ENCODE results near the gene TNRC6B.

TNRC6B gene

DNA sequence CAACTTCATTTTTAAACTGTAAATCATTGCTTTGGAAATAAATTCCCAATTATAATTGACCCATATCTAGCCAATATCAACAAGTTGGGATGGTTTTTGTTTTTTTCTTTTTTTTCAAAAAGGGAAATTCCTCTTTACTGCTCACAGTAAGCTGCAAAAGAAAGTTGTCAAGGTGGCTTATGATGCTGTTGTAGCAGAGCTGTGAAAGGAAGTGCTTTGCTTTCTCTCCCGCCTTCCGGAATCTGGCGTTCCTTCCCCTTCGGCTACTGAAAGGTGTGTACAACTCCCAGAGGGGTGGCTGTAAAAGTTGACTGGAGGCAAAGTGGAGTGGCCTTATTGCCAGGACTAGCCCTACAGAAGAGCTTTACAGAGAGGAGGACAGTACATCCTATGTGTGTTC, 152.4 kb downstream of the TNRC6B start:
- no peak for DNase-seq

DNA sequence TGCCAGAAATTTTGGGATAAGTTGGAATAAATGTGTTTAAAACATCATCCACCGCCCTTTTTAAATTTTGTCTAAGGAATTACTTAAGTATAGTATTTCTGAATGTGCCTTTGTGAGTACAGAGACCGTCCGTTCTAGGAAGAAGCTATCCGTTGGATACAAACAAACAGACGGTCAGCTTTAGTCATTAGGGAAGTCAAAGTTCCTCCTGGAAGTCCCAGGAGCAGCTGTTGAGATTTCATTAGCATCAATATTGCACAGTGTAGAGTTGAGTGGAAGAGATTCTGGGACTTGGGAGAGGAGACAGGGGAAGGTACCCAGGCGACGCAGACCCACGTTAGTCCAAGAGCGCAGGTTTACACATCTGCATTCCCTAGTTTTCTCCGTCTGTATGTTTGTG, 152.9 kb downstream of the TNRC6B start:
- no peak for DNase-seq

DNA sequence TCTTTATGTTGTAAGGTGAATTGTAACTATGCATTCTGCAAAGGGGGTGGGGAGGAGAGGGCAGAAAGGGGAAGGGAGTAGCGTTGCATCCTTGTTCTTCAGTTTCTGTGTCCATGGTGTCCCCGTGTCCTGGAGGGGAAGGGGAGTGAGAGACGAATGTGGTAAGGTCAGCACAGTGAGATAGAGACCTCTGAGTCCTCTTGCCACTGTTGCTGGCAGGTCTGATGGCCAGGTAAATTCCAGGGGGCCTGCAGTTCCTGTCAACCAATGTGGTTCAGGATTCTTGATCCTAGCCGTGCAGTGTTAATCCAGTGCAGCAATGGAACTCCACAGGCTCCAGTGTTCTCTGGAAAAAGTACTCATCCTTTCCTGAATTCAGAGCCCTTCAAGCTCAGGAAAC, 154.0 kb downstream of the TNRC6B start:
- no peak for DNase-seq

DNA sequence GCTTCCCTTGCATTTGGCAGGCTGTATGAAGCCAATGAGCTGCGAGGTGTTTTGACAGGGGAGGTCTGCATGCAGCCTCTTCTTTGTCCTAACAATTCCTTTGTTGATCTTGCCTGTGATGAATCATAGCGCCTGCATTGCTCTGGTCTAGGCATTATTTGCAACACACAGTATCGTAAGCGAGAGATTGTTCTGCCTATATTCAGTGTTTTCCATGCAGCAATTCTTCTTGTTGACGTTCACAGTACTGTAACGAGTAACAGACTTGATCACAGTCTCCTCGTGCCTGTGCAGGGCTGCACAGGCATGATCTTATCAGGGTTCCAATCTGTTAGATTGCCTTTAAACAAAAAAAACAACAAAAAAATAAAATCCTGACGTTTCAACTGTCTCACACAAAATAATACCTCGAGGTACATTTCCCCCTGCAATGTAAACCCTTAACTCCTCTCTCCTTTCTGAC, 154.6 kb downstream of the TNRC6B start:
- no peak for DNase-seq

DNA sequence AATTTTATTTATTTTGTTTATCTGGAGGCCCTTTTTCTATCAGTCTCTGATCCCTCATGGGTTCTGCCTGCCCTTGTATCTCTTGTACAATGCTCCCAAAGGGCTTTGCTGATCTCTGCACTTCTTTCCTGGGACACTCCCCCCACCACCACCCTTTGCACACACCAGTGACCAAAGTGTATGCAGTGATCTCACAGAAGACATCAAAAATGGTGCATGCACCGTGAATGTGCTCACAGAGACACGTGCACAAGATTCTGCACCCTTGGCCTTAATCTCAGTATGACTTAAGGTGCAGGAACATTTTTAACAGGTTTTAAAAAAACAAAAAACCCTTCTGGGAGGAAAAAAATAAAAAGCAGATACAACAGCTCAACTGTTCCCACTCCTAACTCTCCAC, 156.3 kb downstream of the TNRC6B start:
- DNase-seq = no peak

DNA sequence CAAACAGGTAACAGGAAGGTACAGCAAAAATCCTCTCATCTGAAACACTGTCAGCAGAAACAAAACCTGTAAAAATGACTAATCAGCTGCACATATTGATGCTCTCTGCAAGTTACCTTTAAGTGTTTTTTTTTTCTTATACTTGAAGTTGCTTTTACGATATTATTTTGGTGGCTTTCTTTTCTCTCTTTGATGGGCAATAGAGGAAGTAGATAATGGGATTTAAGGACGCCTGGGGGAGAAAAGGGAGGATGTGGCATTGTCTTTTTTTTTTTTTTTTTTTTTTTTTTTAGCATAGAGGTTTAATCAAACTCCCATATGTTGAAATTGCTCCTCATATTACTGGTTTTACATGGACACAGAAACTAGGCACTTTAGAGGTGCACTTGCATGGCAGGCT, 157.2 kb downstream of the TNRC6B start:
- no peak for DNase-seq

DNA sequence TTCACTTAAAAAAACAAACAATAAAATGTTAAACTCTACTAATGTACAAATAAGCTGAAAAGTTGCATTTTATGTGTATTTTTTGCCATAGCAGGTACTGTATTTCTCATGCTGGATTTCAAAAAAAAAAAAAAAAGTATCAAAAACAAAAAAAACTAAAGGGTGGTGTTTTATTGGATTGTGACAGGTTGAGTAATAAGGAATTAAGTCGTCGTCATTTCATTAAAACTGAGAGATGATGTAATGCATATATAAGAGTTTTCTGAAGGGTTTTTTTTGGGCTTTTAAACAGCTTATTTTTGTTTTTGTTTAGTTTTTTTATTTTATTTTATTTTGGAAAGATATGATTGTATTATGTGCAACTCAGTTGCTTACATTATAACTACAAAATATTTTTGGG, 157.6 kb downstream of the TNRC6B start:
- no peak for DNase-seq

DNA sequence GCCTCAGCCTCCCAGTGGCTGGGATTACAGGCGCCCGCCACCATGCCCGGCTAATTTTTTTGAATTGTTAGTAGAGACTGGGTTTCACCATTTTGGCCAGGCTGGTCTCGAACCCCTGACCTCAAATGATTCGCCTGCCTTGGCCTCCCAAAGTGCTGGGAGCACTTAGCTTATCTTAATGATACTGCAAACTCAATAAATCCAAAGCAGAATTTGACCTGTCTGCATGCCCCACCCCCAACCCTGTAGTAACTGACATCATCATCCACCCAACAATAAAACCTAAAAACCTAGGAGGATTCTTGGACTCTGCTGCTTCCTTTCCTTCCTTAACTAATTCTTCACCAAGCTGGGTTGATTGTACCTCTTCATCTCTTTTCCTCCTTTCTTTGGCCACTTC, 162.3 kb downstream of the TNRC6B start:
- DNase-seq = no peak

DNA sequence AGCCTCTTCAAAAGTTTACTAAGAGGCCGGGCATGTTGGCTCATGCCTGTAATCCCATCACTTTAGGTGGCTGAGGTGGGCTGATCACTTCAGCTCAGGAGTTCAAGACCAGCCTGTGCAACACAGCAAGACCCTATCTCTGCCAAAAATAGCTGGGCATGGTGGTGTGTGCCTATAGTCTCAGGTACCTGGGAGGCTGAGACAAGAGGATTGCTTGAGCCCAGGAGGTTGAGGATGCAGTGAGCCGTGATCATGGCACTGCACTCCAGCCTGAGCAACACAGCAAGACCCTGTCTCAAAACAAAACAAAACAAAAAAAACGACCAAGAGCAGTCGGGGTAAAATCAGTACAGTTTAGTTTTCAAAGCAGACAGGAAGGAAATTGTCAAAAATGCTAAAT, 163.9 kb downstream of the TNRC6B start:
- DNase-seq = no peak

DNA sequence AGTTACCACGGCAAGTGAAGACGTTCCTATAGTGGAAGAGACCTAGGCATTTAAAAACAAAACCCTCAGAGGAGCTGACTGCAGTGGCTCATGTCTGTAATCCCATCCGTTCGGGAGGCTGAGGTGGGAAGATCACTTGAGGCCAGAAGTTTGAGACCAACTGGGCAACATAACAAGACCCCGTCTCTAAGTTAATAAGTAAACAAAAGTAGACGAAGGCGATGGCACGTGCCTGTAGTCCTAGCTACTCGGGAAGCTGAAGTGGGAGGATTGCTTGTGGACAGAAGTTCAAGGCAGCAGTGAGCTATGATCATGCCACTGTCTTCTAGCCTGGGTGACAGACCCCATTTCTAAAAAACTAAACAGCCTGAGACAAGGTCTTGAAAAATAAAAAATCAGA, 164.8 kb downstream of the TNRC6B start:
- no peak for DNase-seq

DNA sequence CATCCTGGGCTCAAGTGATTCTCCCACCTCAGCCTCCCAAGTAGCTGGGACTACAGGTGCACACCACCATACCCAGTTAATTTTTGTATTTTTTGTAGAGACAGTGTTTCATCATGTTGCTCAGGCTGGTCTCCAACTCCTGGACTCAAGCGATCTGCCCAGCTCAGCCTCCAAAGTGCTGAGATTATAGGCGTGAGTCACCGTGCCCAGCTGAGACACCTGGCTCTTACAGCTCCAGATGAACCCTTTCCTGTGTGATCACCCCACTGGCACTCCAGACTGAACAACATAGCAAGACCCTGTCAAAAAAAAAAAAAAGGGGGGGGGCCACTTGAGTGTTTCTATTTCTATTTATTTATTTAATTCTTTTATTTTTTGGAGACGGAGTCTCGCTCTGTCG, 167.5 kb downstream of the TNRC6B start:
- no peak for DNase-seq

DNA sequence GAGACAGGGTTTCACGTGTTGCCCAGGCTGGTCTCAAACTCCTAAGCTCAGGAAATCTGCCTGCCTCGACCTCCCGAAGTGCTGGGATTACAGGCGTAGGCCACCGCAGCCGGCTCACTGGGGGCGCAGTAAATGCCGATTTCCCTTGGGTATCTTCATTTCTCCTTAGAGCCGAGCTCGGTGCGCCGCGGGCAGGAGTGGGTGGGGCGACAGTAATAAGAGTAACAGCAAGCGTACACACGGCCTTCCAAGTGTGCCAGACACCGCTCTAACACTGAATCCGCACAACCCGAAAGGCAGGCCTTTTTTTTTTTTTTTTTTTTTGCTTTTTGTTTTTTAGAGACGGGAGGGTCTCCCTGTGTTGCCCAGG, 168.1 kb downstream of the TNRC6B start:
- no peak for DNase-seq

DNA sequence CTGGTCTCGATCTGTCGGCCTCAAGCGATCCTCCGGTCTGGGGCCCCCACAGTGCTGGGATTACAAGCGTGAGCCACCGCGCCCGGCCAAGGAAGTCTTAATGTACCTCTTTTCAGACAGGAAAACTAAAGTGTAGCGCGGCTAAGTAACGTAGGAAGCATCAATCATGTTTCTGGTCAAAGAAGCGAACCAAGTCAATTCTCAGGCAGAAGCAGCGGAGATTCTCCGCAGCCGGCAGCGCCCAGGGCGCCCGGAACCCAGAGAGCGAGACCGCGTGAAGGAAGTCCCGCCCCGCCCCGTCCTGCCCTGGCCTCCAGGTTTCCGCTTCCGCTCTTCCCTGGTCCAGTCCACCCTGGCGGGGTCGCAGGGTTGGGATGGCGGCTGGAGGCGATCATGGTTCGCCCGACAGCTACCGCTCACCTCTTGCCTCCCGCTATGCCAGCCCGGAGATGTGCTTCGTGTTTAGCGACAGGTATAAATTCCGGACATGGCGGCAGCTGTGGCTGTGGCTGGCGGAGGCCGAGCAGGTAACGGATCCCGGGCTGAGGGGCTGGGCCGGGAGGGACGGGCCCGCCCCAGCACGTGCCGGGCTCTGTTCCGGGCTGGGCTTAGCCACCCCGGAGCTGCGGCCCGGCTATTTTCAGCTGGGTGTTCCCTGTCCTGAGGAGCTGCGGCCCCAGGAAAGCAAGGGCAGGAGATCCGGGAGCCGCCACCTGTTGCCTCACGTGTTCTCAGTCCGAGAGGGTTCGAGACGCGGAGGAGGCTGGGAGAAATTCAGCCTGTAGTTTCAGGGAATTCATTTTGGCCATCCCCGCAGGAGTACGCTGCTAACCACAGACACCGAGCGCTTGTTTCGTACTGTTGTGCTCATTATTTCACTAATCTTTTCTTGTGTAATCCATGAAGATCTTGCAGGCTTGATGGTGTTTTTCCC, 168.7 kb downstream of the TNRC6B start, which contains the start of gene ADSL:
Gene ADSL (plus strand): TSS at position 316 of the 934 bp plus-strand sequence. CDS start 59 bp downstream, at position 375.
- peak; percentile 69 for DNase-seq

DNA sequence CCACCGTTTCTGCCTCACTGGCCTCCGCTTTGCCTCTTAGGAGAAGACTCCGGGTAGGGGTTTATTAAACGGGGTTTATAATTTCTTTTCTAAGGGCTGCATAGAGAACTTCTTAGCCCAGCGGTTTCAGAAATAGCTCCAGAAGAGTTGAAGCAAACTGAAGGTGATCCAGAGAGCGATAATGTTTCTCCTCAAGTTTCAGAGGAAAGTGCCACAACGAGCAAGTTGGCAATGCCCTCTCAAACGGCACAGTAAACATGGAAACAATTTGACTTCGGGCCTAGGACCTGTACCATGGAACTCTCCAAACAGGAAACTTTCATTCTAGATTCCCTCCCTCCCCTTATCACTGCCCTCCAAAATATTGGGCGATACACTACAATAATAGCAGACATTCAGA, 169.6 kb downstream of the TNRC6B start:
- DNase-seq = no peak

DNA sequence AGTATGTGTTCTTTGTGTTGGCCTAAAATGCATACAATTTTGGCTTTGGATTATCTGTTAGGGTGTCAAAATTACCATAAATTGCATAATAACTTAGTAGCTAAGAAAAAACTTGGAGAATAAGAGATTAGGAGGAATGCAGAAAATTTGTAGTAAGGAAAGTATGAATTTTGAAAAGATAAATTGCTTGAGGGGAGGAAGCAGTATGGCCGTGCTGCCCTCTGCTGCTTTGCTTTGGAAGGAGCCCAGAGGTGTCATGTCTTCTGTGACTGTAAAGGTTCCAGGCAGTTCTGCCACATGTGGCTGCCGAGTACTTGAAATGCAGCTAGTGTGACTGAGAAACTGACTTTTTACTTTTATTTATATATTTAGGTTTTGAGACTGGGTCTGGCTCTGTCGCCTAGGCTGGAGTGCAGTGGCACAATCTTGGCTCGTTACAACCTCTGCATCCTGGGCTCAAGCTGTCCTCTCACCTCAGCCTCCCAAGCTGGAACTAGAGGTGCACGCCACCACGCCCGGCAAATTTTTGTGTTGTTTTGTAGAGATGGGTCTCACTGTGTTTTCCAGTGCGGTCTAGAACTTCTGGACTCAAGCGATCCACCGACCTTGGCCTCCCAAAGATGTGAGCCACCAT, 170.4 kb downstream of the TNRC6B start:
- no peak for DNase-seq

DNA sequence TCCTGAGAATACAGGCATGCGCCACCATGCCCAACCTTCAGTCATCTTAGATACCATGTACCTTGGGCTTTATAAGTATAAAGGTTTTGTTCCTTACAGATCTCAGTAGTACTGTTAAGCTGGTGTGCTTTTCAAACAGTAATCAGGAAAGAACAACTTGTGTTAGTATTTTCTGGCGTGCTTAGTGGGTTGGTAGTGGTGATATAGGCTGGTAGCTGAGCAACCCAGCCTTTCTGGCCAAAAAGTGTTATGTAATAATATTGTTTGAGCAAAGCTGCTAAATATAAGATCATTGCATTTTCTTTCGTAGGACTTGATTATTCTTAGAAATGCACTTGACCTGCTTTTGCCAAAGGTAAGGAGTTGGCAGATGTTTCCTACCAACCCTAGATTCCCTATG, 175.0 kb downstream of the TNRC6B start:
- no peak for DNase-seq

DNA sequence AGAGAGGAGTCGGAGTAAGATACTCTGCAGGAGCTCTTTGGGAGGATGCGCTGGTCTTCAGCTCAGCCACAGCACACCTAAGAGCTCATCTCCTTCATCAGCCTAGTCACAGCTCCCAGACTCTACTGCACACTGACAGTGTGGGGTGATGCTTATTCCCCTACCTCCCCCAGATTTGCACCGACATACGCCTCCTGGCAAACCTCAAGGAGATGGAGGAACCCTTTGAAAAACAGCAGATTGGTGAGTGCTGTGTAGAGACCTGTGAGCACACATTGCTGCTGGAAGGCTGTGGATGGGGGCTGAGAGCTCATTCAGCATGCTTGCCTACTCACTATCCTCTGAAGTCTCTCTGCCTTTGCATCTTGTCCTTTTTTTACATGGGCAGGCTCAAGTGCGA, 183.4 kb downstream of the TNRC6B start:
- no peak for DNase-seq

DNA sequence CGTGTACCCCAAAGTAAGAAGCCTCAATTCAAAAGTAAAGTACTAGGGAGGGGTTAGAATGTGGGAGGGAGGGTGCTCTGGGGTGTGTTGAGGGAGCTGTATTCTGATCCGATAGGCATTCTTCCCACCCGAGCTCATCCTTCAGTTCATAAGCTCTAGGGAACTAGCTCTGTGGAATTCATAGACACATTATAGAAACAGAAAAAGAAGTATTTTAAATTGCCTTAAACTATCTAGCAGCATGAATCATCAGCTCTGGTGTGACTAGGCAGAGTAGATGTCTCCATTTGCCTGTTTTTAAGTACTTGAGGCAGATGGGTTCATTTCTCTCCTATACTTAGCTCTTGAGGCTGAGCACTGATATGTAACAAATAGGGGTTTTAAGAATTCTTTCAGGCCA, 185.3 kb downstream of the TNRC6B start:
- no peak for DNase-seq

DNA sequence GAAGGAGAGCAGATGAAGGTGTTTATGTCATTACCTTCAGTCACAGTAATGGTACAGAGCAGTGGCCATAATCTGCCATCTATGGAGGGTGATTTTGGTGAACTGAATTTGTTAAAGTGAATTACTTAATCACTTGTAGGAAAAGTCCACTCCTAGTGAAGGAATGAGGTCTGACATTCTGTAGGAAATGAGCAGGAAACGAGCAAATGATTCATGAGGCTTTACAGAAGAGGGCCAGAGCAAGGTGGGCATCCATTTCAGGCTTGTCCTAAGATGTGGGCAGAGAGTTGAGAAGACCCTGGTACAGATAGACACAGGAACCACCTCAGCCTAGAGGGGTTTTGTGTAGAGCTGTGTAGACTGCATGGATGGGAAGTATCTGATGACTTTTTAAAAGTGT, 186.7 kb downstream of the TNRC6B start:
- no peak for DNase-seq

DNA sequence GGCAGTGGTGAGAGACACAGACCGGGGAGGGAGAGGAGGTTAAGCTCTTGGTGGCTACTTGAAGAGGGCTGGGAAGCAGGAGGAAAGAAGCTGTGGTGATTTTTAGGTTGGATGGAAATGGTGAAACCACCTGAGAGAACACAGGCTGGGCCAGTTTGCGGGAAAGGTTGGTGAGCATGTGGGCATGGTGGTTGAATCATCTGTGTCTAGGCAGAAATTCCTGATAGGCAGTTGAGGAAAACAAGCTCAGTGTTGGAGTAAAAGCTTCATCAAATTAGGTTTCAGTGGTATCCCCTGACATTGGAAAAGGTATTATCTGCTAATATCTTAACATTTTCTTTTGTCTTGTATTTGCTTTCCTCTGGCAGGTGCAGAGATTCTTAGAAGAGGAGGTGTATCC, 188.3 kb downstream of the TNRC6B start:
- DNase-seq = no peak

DNA sequence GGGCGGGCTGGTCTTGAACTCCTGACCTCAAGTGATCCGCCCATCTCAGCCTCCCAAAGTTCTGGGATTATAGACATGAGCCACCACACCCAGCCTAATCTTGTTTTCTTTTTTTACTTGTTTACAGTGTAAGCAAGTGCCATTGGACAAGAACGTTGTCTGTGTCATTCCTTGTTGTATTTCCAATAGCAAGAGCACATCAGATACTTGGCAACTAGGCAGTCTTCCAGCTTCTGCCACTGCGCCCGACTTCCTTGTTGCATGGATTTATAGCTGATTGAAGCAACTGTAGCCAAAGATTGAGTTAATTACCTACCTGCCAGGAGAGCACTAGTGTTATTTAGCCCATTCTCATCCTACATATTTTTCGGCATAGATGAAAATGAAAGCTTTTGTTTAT, 189.6 kb downstream of the TNRC6B start:
- no peak for DNase-seq

DNA sequence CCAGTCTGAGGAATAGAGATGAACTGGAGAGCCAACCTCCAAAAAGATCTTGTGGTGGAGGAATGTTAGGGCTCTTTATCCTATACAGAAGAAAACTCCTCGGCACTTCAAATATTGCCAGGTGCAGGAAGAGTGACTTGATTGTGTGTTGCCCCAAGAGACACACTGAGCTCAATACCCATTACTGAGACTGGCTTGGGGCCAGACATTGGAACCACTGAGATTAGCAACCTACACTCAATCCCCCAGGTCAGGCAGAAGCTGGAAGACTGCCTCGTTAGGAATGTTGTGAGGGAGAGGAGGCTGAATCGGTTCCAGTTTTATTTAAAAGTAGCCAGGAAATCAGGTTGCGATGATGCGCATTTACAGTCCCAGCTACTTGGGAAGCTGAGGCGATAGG, 190.3 kb downstream of the TNRC6B start:
- DNase-seq = no peak

DNA sequence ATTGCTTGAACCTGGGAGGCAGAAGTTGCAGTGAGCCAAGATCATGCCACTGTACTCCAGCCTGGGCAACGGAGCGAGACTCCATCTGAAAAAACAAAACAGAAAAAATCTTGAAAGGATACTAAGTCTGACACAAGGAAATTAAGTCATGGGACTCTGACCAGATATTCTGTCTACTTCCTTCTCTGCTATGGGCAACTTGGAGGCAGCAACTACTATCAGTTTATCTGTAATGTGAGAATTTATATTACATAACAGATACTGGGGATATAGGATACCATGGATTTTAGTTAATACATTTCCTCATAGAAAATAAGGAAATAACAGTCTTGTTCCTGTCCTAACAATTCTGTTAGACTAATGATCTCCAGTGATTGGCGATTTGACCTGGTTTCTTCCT, 191.1 kb downstream of the TNRC6B start:
- DNase-seq = no peak

DNA sequence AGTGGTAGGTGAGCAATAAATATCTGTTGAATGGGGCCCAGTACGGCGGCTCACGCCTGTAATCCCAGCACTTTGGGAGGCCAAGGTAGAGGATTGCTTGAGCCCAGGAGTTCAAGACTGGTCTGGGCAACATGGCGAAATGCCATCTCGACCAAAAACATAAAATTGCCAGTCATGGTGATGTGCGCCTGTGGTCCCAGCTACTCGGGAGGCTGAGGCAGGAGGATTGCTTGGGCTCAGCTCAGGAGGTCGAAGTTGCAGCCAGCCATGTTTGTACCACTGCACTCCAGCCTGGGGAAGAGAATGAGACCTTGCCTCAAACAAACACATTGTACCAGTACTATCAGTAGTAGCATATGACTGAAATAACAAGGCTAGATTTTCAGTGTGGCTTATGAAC, 196.8 kb downstream of the TNRC6B start:
- no peak for DNase-seq

DNA sequence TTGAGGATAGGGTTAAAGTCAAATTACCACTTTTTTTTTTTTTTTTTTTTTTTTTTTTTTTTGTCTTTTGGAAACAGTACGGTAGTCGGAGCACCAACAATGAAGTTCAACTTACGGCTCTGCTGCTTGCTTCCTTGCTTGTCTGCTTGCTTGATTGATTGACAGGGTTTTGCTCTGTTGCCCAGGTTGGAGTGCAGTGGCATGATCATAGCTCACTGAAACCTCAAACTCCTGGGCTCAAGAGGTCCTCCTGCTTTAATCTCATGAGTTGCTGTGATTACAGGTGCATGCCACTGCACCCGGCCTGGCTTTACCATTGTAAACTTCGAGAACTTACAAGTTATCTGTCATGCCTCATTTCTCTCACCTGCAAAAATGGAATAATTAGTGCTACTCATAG, 198.4 kb downstream of the TNRC6B start:
- no peak for DNase-seq

Measured in NCI-H774 (cell line).